K562 (cell line): ENCODE data around the gene SRRD. TPM values are rescaled to one million over a fixed set of nuclear protein-coding genes. Genes with fewer than 3 reads are reported as not detected.

Source experiments
- ADNP ChIP-seq: fragments of 200-800 bp; sonication (Bioruptor generic); IDR thresholded peaks from 2 replicates; pipeline ENCODE4 v1.6.1; 2016; ENCODE audit warnings: missing genetic modification characterization, missing compliant biosample characterization
- ARNT ChIP-seq, 2 experiments: fragments of 450-650 bp; IDR thresholded peaks; 2 replicates each; pipeline ENCODE4 v1.6.1; 2016; ENCODE audit warnings: mild to moderate bottlenecking in 1 of 2
- FUS ChIP-seq: fragments of 200-400 bp; formaldehyde crosslinking; optimal IDR thresholded peaks from 2 replicates; pipeline ENCODE3; 2017; ENCODE audit warnings: low read depth, low read length
- GTF2E2 ChIP-seq: fragments of 200-800 bp; sonication (Bioruptor generic); IDR thresholded peaks from 2 replicates; pipeline ENCODE4 v1.6.1; 2016; ENCODE audit warnings: missing genetic modification characterization, missing compliant biosample characterization
- HMGN3 ChIP-seq: IDR thresholded peaks from 2 replicates; pipeline ENCODE4 v1.6.1; 2011; ENCODE audit warnings: borderline replicate concordance, low read depth, mild to moderate bottlenecking, mixed read lengths, low read length; ENCODE audit not compliant: insufficient read length; ENCODE audit errors: extremely low read depth
- HSF4 ChIP-seq: fragments of 250-450 bp; sonication (Bioruptor Pico); IDR thresholded peaks from 2 replicates; pipeline ENCODE4 v2.1.2; 2022; ENCODE audit warnings: mild to moderate bottlenecking, moderate library complexity, borderline replicate concordance
- MCM5 ChIP-seq: fragments of 450-650 bp; IDR thresholded peaks from 2 replicates; pipeline ENCODE4 v1.6.1; 2016; ENCODE audit warnings: low read depth
- MIER1 ChIP-seq: fragments of 450-650 bp; IDR thresholded peaks from 2 replicates; pipeline ENCODE4 v1.6.1; 2016; ENCODE audit warnings: antibody characterized with exemption, mild to moderate bottlenecking, low read depth
- MYC ChIP-seq, 2 experiments: fragments of 250-450 bp in 1 of 2; sonication (Bioruptor Pico) in 1 of 2; IDR thresholded peaks; 2 replicates each; pipeline versions ENCODE4 v1.5.1 to v1.6.1; 2012 to 2021; ENCODE audit warnings: low read depth in 2 of 2, borderline replicate concordance in 1 of 2, improper control_type of control experiment in 1 of 2, low read length in 1 of 2, mild to moderate bottlenecking in 1 of 2, moderate library complexity in 1 of 2
- NBN ChIP-seq: fragments of 450-650 bp; IDR thresholded peaks from 2 replicates; pipeline ENCODE4 v1.6.1; 2016; ENCODE audit warnings: low read depth, mild to moderate bottlenecking
- NKRF ChIP-seq: fragments of 450-650 bp; IDR thresholded peaks from 2 replicates; pipeline ENCODE4 v1.6.1; 2016; ENCODE audit warnings: borderline replicate concordance
- SIN3A ChIP-seq, 2 experiments: fragments of 150-350 bp in 1 of 2; IDR thresholded peaks; 2 replicates each; pipeline ENCODE4 v1.6.1; 2011 to 2016; ENCODE audit warnings: borderline replicate concordance in 2 of 2, low read depth in 2 of 2, low read length in 2 of 2, mild to moderate bottlenecking in 2 of 2, moderate library complexity in 2 of 2; ENCODE audit not compliant: control insufficient read depth in 1 of 2
- SMC3 ChIP-seq: conservative IDR thresholded peaks from 2 replicates; pipeline ENCODE4 v1.6.1; 2011; ENCODE audit warnings: low read depth, low read length, improper control_type of control experiment; ENCODE audit not compliant: insufficient read depth
- TEAD1 ChIP-seq, 2 experiments: fragments of 450-650 bp in 1 of 2; sonication (generic) in 1 of 2; formaldehyde crosslinking; IDR thresholded peaks; 2 replicates each; pipeline versions ENCODE4 v1.4.0 to v1.8.0; 2020 to 2022; ENCODE audit warnings: mild to moderate bottlenecking in 2 of 2, missing genetic modification reagents in 1 of 2
- ZNF316 ChIP-seq: fragments of 450-650 bp; IDR thresholded peaks from 2 replicates; pipeline ENCODE4 v1.6.1; 2016
- ZNF324 ChIP-seq: fragments of 250-450 bp; sonication (Bioruptor Pico); IDR thresholded peaks from 2 replicates; pipeline ENCODE4 v1.4.0; 2020; ENCODE audit warnings: mild to moderate bottlenecking
- ZNF41 ChIP-seq: fragments of 250-450 bp; sonication (Bioruptor Pico); conservative IDR thresholded peaks from 2 replicates; pipeline ENCODE4 v1.4.0; 2020; ENCODE audit warnings: mild to moderate bottlenecking
- ZNF766 ChIP-seq: fragments of 200-800 bp; sonication (Bioruptor generic); conservative IDR thresholded peaks from 2 replicates; pipeline ENCODE4 v1.6.1; 2016; ENCODE audit warnings: missing genetic modification characterization, missing compliant biosample characterization
- polyA plus RNA-seq, 8 experiments: library from polyadenylated mRNA; depleted of rRNA in 4 of 8; stranded (reverse) in 5 of 8; unstranded in 3 of 8; fragments of >200 nt; fragmentation: Nextera tagmentation in 2 of 8; fragmentation: Illumina TruSeq in 1 of 8; extraction: Ambion mirVana in 2 of 8; extraction: Trizol in 1 of 8; gene quantifications; 2 replicates each; pipeline versions ENCODE4 v1.2.1 to v1.2.3, GENCODE V29; 2011 to 2014; ENCODE audit warnings: inconsistent platforms in 1 of 8, missing spikeins in 1 of 8
- total RNA-seq, 7 experiments: library from RNA; depleted of rRNA in 6 of 7; stranded (reverse); fragments of >200 nt in 6 of 7; fragmentation: Illumina TruSeq in 2 of 7; extraction: Trizol in 2 of 7; gene quantifications; 2 replicates each; pipeline versions ENCODE4 v1.2.1 to v1.2.3, GENCODE V29; 2011 to 2021; ENCODE audit warnings: low replicate concordance in 1 of 7
- TF ChIP-seq, protein P1 (sequence below), 2 experiments: fragments of 450-650 bp; formaldehyde crosslinking in 1 of 2; IDR thresholded peaks; 2 replicates each; pipeline versions ENCODE4 v1.4.0 to v1.6.1; 2014 to 2020; ENCODE audit warnings: mild to moderate bottlenecking in 2 of 2, borderline replicate concordance in 1 of 2, low read depth in 1 of 2

Gene SRRD
- total and polyA plus RNA-seq, 9 of the 15 experiments (the other 6 are each of a cell fraction or from before 2014, with no cell fraction given): 4.9 to 59.4 (median 34.4) TPM

GRCh38 chr22:26484360-26484706, 656 bp downstream of the SRRD start (continued):
- TF ChIP-seq, protein P1, sequence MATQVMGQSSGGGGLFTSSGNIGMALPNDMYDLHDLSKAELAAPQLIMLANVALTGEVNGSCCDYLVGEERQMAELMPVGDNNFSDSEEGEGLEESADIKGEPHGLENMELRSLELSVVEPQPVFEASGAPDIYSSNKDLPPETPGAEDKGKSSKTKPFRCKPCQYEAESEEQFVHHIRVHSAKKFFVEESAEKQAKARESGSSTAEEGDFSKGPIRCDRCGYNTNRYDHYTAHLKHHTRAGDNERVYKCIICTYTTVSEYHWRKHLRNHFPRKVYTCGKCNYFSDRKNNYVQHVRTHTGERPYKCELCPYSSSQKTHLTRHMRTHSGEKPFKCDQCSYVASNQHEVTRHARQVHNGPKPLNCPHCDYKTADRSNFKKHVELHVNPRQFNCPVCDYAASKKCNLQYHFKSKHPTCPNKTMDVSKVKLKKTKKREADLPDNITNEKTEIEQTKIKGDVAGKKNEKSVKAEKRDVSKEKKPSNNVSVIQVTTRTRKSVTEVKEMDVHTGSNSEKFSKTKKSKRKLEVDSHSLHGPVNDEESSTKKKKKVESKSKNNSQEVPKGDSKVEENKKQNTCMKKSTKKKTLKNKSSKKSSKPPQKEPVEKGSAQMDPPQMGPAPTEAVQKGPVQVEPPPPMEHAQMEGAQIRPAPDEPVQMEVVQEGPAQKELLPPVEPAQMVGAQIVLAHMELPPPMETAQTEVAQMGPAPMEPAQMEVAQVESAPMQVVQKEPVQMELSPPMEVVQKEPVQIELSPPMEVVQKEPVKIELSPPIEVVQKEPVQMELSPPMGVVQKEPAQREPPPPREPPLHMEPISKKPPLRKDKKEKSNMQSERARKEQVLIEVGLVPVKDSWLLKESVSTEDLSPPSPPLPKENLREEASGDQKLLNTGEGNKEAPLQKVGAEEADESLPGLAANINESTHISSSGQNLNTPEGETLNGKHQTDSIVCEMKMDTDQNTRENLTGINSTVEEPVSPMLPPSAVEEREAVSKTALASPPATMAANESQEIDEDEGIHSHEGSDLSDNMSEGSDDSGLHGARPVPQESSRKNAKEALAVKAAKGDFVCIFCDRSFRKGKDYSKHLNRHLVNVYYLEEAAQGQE (IDR thresholded peaks at IDR 0.05; ENCODE audit: borderline replicate concordance): peak; percentile 29; the same call in 1 of the 2 replicates
- TF ChIP-seq, protein P1 (CRISPR knock-in tag; IDR thresholded peaks at IDR 0.05; ENCODE audit: low read depth): no peak
- TF ChIP-seq SMC3 (no peak), HSF4 (CRISPR knock-in tag) (no peak), TEAD1 (CRISPR knock-in tag; IDR thresholded peaks at IDR 0.05) (no peak), MYC (IDR thresholded peaks at IDR 0.05; ENCODE audit: low read depth, low read length) (no peak), MYC (CRISPR knock-in tag; IDR thresholded peaks at IDR 0.05; ENCODE audit: borderline replicate concordance, low read depth) (peak; percentile 52; the same call in 1 of the 2 replicates), ZNF324 (CRISPR knock-in tag) (no peak), ARNT (IDR thresholded peaks at IDR 0.05) (0 out of 4 replicates have a peak, but pooled peaks of 1 of the 2 experiments have one; percentile 0), GTF2E2 (no peak), SIN3A (IDR thresholded peaks at IDR 0.05; ENCODE audit: borderline replicate concordance in 2 of 2, control insufficient read depth in 1 of 2, low read depth in 2 of 2, low read length in 2 of 2) (0 out of 4 replicates have a peak, but pooled peaks of 1 of the 2 experiments have one; percentile 34), HMGN3 (no peak), ZNF766 (0 out of 2 replicates have a peak, but pooled peaks have one; percentile 15), NBN (0 out of 2 replicates have a peak, but pooled peaks have one; percentile 15), ZNF41 (no peak), ADNP (tag) (peak; percentile 89), MIER1 (0 out of 2 replicates have a peak, but pooled peaks have one; percentile 6), FUS (no peak), MCM5 (no peak), NKRF (peak; percentile 55; the same call in 1 of the 2 replicates), ZNF316 (no peak)
